Urothelium cell line (cell line): ENCODE data around the gene CDC42SE2.

ENCODE experiments used
- DNase-seq: peaks from one replicate; pipeline ENCODE4 v3.0.0; 2011; ENCODE audit warnings: low spot score, mixed read lengths
- FAIRE-seq: peaks from 2 replicates; lab custom pipeline; 2011; peaks lifted over from hg19 to GRCh38; lab: Jason Lieb, UNC

Gene CDC42SE2

GRCh38 chr5:131423056-131423455, 159.2 kb downstream of the CDC42SE2 start:
- FAIRE-seq (no peak), DNase-seq (peak; percentile 17)

GRCh38 chr5:131426011-131426410, 162.2 kb downstream of the CDC42SE2 start:
- DNase-seq (no peak), FAIRE-seq (no peak)

GRCh38 chr5:131430794-131431193, 166.9 kb downstream of the CDC42SE2 start:
- DNase-seq (no peak), FAIRE-seq (no peak)

GRCh38 chr5:131431794-131432193, 167.9 kb downstream of the CDC42SE2 start:
- FAIRE-seq, result no peak
- DNase-seq, result no peak

GRCh38 chr5:131433109-131433508, 169.3 kb downstream of the CDC42SE2 start:
- no peak for FAIRE-seq
- DNase-seq, result no peak

- DNase-seq (no peak), FAIRE-seq (no peak)
Observed at GRCh38 chr5:131436081-131436480, 172.2 kb downstream of the CDC42SE2 start.

GRCh38 chr5:131441184-131441583, 177.3 kb downstream of the CDC42SE2 start:
- DNase-seq, result no peak
- FAIRE-seq, result no peak
